H1 (cell line): Measurements from ENCODE around the gene TNFRSF14. TPM values are rescaled to one million over a fixed set of nuclear protein-coding genes. Genes with fewer than 3 reads are reported as not detected.

ENCODE experiments used
- CTCF ChIA-PET: fragments of 300-600 bp; sonication (Branson Sonifier 250); formaldehyde crosslinking; loops from one replicate; lab custom pipeline; 2021; ENCODE audit not compliant: partially characterized antibody; lab: Charles Lee
- POLR2A ChIA-PET: fragments of 300-600 bp; sonication (Branson Sonifier 250); formaldehyde crosslinking; loops from one replicate; lab custom pipeline; 2021; ENCODE audit warnings: inconsistent platforms; ENCODE audit not compliant: partially characterized antibody; lab: Charles Lee
- DNase-seq, 2 experiments: peaks; one replicate each; pipeline versions ENCODE4 v3.0.0 to v3.0.0-alpha.2; 2010 to 2022; ENCODE audit warnings: low spot score in 2 of 2, low read depth in 1 of 2, mixed read lengths in 1 of 2
- FAIRE-seq: peaks from 2 replicates; lab custom pipeline; 2011; peaks lifted over from hg19 to GRCh38; lab: Jason Lieb, UNC
- H2AFZ ChIP-seq: 2 replicates; pipeline ENCODE4 v1.8.1; 2012; ENCODE audit warnings: low read length, inconsistent platforms
- H2AK5ac ChIP-seq: 2 replicates; pipeline ENCODE4 v1.6.1; 2013; ENCODE audit warnings: low read depth, low read length
- H2BK120ac ChIP-seq: replicated peaks from 2 replicates; pipeline ENCODE3; 2013; ENCODE audit warnings: low read depth, low read length, inconsistent platforms
- H2BK12ac ChIP-seq: 2 replicates; pipeline ENCODE4 v1.6.1; 2013; ENCODE audit warnings: low read depth, low read length
- H2BK15ac ChIP-seq: 2 replicates; pipeline ENCODE4 v1.6.1; 2013; ENCODE audit warnings: low read length
- H2BK20ac ChIP-seq: 2 replicates; pipeline ENCODE4 v1.6.1; 2013; ENCODE audit warnings: low read length
- H2BK5ac ChIP-seq: 2 replicates; pipeline ENCODE4 v1.6.1; 2013; ENCODE audit warnings: low read depth, low read length
- H3K14ac ChIP-seq: 2 replicates; pipeline ENCODE4 v1.6.1; 2013; ENCODE audit warnings: inconsistent platforms; ENCODE audit not compliant: insufficient read length
- H3K18ac ChIP-seq: 2 replicates; pipeline ENCODE4 v1.6.1; 2013; ENCODE audit warnings: low read length; ENCODE audit errors: extremely low read depth
- H3K23ac ChIP-seq: 2 replicates; pipeline ENCODE4 v1.6.1; 2013; ENCODE audit warnings: inconsistent platforms; ENCODE audit not compliant: insufficient read length
- H3K23me2 ChIP-seq: 2 replicates; pipeline ENCODE4 v1.6.1; 2013; ENCODE audit warnings: low read depth, low read length
- H3K27ac ChIP-seq: 2 replicates; pipeline ENCODE4 v1.6.1; 2011; ENCODE audit warnings: low read depth, low read length, inconsistent platforms
- H3K27me3 ChIP-seq, 4 experiments: replicated peaks in 1 of 4; 1 replicate in 1 of 4; 2 replicates in 3 of 4; pipeline versions ENCODE4 v1.6.1 to v1.8.1; 2011 to 2013; ENCODE audit warnings: low read length in 3 of 4, mild to moderate bottlenecking in 3 of 4, inconsistent platforms in 2 of 4, mixed read lengths in 2 of 4, moderate library complexity in 1 of 4; ENCODE audit not compliant: control insufficient read depth in 3 of 4, insufficient read depth in 3 of 4; ENCODE audit errors: extremely low read depth in 1 of 4
- H3K36me3 ChIP-seq, 4 experiments: 2 replicates each; pipeline versions ENCODE4 v1.6.1 to v1.8.1; 2011 to 2013; ENCODE audit warnings: mild to moderate bottlenecking in 4 of 4, low read length in 3 of 4, moderate library complexity in 2 of 4, control low read depth in 1 of 4, inconsistent platforms in 1 of 4; ENCODE audit not compliant: insufficient read depth in 4 of 4, control insufficient read depth in 2 of 4
- H3K4ac ChIP-seq: replicated peaks from 2 replicates; pipeline ENCODE3; 2013; ENCODE audit warnings: low read length, low read depth, mixed read lengths, inconsistent platforms; ENCODE audit not compliant: insufficient read length
- H3K4me1 ChIP-seq, 4 experiments: replicated peaks in 1 of 4; 1 replicate in 1 of 4; 2 replicates in 3 of 4; pipeline versions ENCODE4 v1.6.1 to v1.8.1; 2011 to 2013; ENCODE audit warnings: low read length in 3 of 4, inconsistent platforms in 2 of 4, mixed read lengths in 1 of 4; ENCODE audit not compliant: insufficient read depth in 4 of 4, control insufficient read depth in 3 of 4
- H3K4me2 ChIP-seq, 2 experiments: 2 replicates each; pipeline versions ENCODE4 v1.6.1 to v1.8.1; 2011 to 2013; ENCODE audit warnings: low read depth in 2 of 2, low read length in 2 of 2, control low read depth in 1 of 2, inconsistent platforms in 1 of 2, mild to moderate bottlenecking in 1 of 2; ENCODE audit not compliant: insufficient read depth in 1 of 2
- H3K4me3 ChIP-seq, 4 experiments: fragments of 200-600, 300-600 bp in 1 of 4; sonication (generic), shearing (Covaris generic), sonication (Bioruptor Twin) in 1 of 4; 2 replicates each; pipeline versions ENCODE4 v1.5.1 to v1.8.1; 2011 to 2016; ENCODE audit warnings: low read length in 4 of 4, low read depth in 3 of 4, control low read depth in 2 of 4, inconsistent platforms in 2 of 4, mild to moderate bottlenecking in 2 of 4, mixed read lengths in 1 of 4, moderate library complexity in 1 of 4; ENCODE audit not compliant: insufficient read depth in 2 of 4; ENCODE audit errors: extremely low read depth in 1 of 4
- H3K56ac ChIP-seq: replicated peaks from 2 replicates; pipeline ENCODE3; 2013; ENCODE audit warnings: low read depth, mild to moderate bottlenecking, mixed read lengths, low read length, inconsistent platforms; ENCODE audit not compliant: insufficient read length
- H3K79me1 ChIP-seq: 2 replicates; pipeline ENCODE4 v1.6.1; 2013; ENCODE audit warnings: low read depth, low read length, control low read depth
- H3K79me2 ChIP-seq, 2 experiments: 2 replicates each; pipeline versions ENCODE4 v1.6.1 to v1.8.1; 2012 to 2013; ENCODE audit warnings: low read length in 2 of 2, mild to moderate bottlenecking in 2 of 2, inconsistent platforms in 1 of 2; ENCODE audit not compliant: insufficient read depth in 2 of 2, control insufficient read depth in 1 of 2
- H3K9ac ChIP-seq, 4 experiments: replicated peaks in 1 of 4; 1 replicate in 1 of 4; 2 replicates in 3 of 4; pipeline versions ENCODE4 v1.6.1 to v1.8.1; 2011 to 2013; ENCODE audit warnings: low read depth in 3 of 4, low read length in 3 of 4, control low read depth in 2 of 4, mild to moderate bottlenecking in 2 of 4, moderate library complexity in 2 of 4, inconsistent platforms in 1 of 4; ENCODE audit errors: extremely low read depth in 1 of 4
- H3K9me3 ChIP-seq, 2 experiments: 2 replicates each; pipeline versions ENCODE4 v1.6.1 to v1.8.1; 2012 to 2013; ENCODE audit warnings: mild to moderate bottlenecking in 2 of 2, moderate library complexity in 2 of 2, control low read depth in 1 of 2, inconsistent platforms in 1 of 2, low read depth in 1 of 2, low read length in 1 of 2, mixed read lengths in 1 of 2; ENCODE audit not compliant: insufficient read depth in 2 of 2
- H4K20me1 ChIP-seq, 2 experiments: replicated peaks in 1 of 2; 2 replicates each; pipeline versions ENCODE3 to v1.8.1; 2011 to 2013; ENCODE audit warnings: inconsistent platforms in 2 of 2, low read length in 2 of 2, mild to moderate bottlenecking in 1 of 2; ENCODE audit not compliant: insufficient read depth in 2 of 2, control insufficient read depth in 1 of 2
- H4K5ac ChIP-seq: 2 replicates; pipeline ENCODE4 v1.6.1; 2013; ENCODE audit warnings: low read length, low read depth, mixed read lengths, inconsistent platforms; ENCODE audit not compliant: insufficient read length
- H4K8ac ChIP-seq: 2 replicates; pipeline ENCODE4 v1.8.0; 2013; ENCODE audit warnings: mild to moderate bottlenecking, moderate library complexity, low read length, inconsistent platforms; ENCODE audit not compliant: insufficient read depth; ENCODE audit errors: extremely low read depth
- H4K91ac ChIP-seq: replicated peaks from 2 replicates; pipeline ENCODE3; 2013; ENCODE audit warnings: low read length, mixed read lengths, inconsistent platforms; ENCODE audit not compliant: insufficient read length
- CBX5 ChIP-seq: fragments of 300-800, 300-1000 bp; sonication (generic); IDR thresholded peaks from 2 replicates; pipeline ENCODE4 v1.7.1; 2016; ENCODE audit warnings: antibody characterized with exemption, low read length, low read depth
- CTBP2 ChIP-seq: IDR thresholded peaks from 2 replicates; pipeline ENCODE4 v1.7.0; 2011; ENCODE audit warnings: borderline replicate concordance, mild to moderate bottlenecking, moderate library complexity, mixed read lengths, low read length; ENCODE audit not compliant: insufficient read depth, insufficient read length
- KDM5A ChIP-seq: fragments of 200-600 bp; IDR thresholded peaks from 2 replicates; pipeline ENCODE4 v1.7.1; 2012; ENCODE audit warnings: mild to moderate bottlenecking, low read length, inconsistent platforms, mixed read lengths
- POLR2A ChIP-seq, 2 experiments: IDR thresholded peaks; 1 replicate in 1 of 2; 2 replicates in 1 of 2; pipeline ENCODE4 v1.6.1; 2011; ENCODE audit warnings: low read depth in 2 of 2, low read length in 2 of 2, mild to moderate bottlenecking in 2 of 2; ENCODE audit errors: control extremely low read depth in 1 of 2
- RAD21 ChIP-seq, 2 experiments: IDR thresholded peaks in 1 of 2; conservative IDR thresholded peaks in 1 of 2; 2 replicates each; pipeline ENCODE4 v1.6.1; 2011; ENCODE audit warnings: low read depth in 2 of 2, low read length in 2 of 2, improper control_type of control experiment in 1 of 2, inconsistent platforms in 1 of 2, mild to moderate bottlenecking in 1 of 2, moderate library complexity in 1 of 2
- RBBP5 ChIP-seq: IDR thresholded peaks from 2 replicates; pipeline ENCODE4 v1.7.1; 2012; ENCODE audit warnings: low read depth, mild to moderate bottlenecking, inconsistent platforms, low read length, moderate library complexity, borderline replicate concordance
- RXRA ChIP-seq: IDR thresholded peaks from 2 replicates; pipeline ENCODE4 v1.6.1; 2011; ENCODE audit warnings: low read depth, mild to moderate bottlenecking, low read length, moderate library complexity; ENCODE audit not compliant: insufficient read depth
- SIN3A ChIP-seq, 2 experiments: IDR thresholded peaks in 1 of 2; conservative IDR thresholded peaks in 1 of 2; 2 replicates each; pipeline ENCODE4 v1.6.1; 2011 to 2012; ENCODE audit warnings: low read length in 2 of 2, improper control_type of control experiment in 1 of 2, low read depth in 1 of 2, mild to moderate bottlenecking in 1 of 2
- SIRT6 ChIP-seq: IDR thresholded peaks from one replicate; pipeline ENCODE4 v1.7.1; 2012; ENCODE audit warnings: low read length, inconsistent platforms
- SIX5 ChIP-seq: IDR thresholded peaks from 2 replicates; pipeline ENCODE4 v1.6.1; 2011; ENCODE audit warnings: mild to moderate bottlenecking, low read depth, low read length
- TAF1 ChIP-seq: IDR thresholded peaks from 2 replicates; pipeline ENCODE4 v1.6.1; 2011; ENCODE audit warnings: mild to moderate bottlenecking, low read depth, low read length
- WGBS, 2 experiments: shearing (Covaris generic) in 1 of 2; methylation state at CpG; one replicate each; pipeline versions ENCODE4 v1.1.6 to v1.1.7; 2013 to 2015; ENCODE audit warnings: low lambda C conversion rate in 2 of 2, mixed read lengths in 2 of 2, inconsistent platforms in 1 of 2, low coverage in 1 of 2, missing lambda C conversion rate in 1 of 2; ENCODE audit not compliant: insufficient replicate concordance in 2 of 2, insufficient coverage in 1 of 2, insufficient read length in 1 of 2; ENCODE audit errors: extremely low coverage in 1 of 2, missing lambda C conversion rate in 1 of 2; 5-methylcytosine and 5-hydroxymethylcytosine counted together
- polyA plus RNA-seq, 7 experiments: library from polyadenylated mRNA; depleted of rRNA in 3 of 7; stranded (reverse) in 5 of 7; unstranded in 2 of 7; fragments of >200 nt in 5 of 7; fragments of 200-250 nt in 2 of 7; gene quantifications; 1 replicate in 5 of 7; 2 replicates in 1 of 7; 4 replicates in 1 of 7; pipeline versions ENCODE4 v1.2.1 to v1.2.3, GENCODE V29; 2011 to 2013; ENCODE audit warnings: missing spikeins in 2 of 7, mixed read lengths in 2 of 7
- total RNA-seq: library from RNA; stranded (reverse); fragmentation: NEBNext Ultra II Directional; extraction: Animal tissue kit (Norgen Biotek cat#: 25700); gene quantifications from 2 replicates; pipeline ENCODE4 v1.2.1, GENCODE V29; 2021

TNFRSF14 gene
- total and polyA plus RNA-seq, 2 of the 8 experiments (the other 6 are each of a cell fraction or from before 2014, with no cell fraction given): 0.36 to 0.50 TPM

DNA sequence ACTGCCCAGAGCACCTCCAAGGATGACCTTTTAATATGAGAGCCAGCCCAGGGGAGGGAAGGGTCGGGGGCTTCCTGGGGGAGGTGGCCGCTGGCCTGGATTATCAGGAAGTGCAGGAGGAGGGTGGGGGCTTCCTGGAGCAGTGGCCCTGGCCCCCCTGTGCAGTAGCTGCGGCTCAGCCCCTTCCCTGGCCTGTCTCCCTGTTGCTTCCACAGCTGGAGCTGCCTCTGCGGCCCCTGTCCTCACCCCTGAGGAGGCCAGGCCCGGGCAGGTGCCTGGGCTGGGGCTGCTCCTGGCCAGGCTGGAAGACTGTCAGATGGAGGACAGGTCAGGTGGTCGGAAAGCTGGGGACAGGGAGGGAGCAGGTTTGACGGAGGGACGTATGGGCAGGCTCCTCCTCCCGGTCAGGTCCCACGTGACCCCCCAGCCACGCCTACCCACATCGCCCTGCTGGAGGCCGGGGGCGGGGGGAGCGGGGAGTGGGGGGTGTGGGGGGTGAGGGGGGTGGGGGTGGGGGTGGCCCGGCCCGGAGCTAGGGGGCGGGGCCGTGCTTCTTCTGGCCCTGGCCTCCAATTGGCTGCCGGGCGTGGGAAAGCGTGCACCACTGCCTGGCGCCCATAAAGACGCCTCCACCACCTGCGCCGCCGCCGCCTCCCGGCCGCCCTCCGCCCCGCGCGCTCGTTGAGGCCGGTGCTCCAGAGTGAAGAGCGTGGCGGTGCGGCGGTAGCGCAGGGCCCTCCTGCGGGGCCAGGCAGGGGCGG, 10.2 kb upstream of the TNFRSF14 start:
- H3K14ac ChIP-seq: no peak overlapping the region
- peaks cover 0 to 15% (median 8%) of the 10 kb centered on the region in 4 experiments; a peak in 4 of 7 replicates for H3K27me3 ChIP-seq
- no peak overlapping the region for H2BK20ac ChIP-seq
- peaks cover 10% of the 10 kb centered on the region; the same call in 1 of the 2 replicates for H3K23me2 ChIP-seq
- H4K5ac ChIP-seq: peak overlapping the region; percentile 90
- H2BK5ac ChIP-seq: peak overlapping the region; percentile 87
- H4K91ac ChIP-seq: peak overlapping the region; percentile 91
- H2BK15ac ChIP-seq: no peak overlapping the region
- H3K79me2 ChIP-seq: no peaks in the 10 kb centered on the region
- H3K9ac ChIP-seq: peak overlapping the region in 3 of 4 experiments; percentile 34 to 44 (median 39); a peak in 2 of 7 replicates
- no peak overlapping the region for H2BK12ac ChIP-seq
- H2BK120ac ChIP-seq: no peak overlapping the region
- peak overlapping the region; percentile 96 for H3K4ac ChIP-seq
- H3K36me3 ChIP-seq: no peaks in the 10 kb centered on the region
- H3K27ac ChIP-seq: no peak overlapping the region
- H3K79me1 ChIP-seq: no peaks in the 10 kb centered on the region
- no peak overlapping the region for H2AK5ac ChIP-seq
- H3K18ac ChIP-seq: peak overlapping the region; percentile 78
- H4K20me1 ChIP-seq: no peaks in the 10 kb centered on the region
- WGBS, 2 experiments: 12% methylated on average over 8 of the region's 43 CpGs; no CpG with 5 or more reads in 1 of the 2 experiments
- FAIRE-seq (no peak), DNase-seq (peak; percentile 78 to 91)
- peaks cover 0 to 31% (median 28%) of the 10 kb centered on the region in 4 experiments; a peak in 6 of 7 replicates for H3K4me1 ChIP-seq
- peak overlapping the region; percentile 51 to 75 (median 63) for H3K4me3 ChIP-seq
- CTCF ChIA-PET: interaction anchor here (0.7 to 3.3 kb wide), 7 partner anchors 11 to 947 kb away, joined by 3 to 16 read pairs (median 4); partner anchors contain the start of gene PEX10
- no peaks in the 10 kb centered on the region for H3K9me3 ChIP-seq
- POLR2A ChIA-PET: interaction anchor here (0.5 to 1.7 kb wide), 6 partner anchors 9 to 807 kb away, joined by 3 to 5 read pairs (median 4); partner anchors contain the start of genes HES5 and PANK4
- H3K23ac ChIP-seq: no peak overlapping the region
- no peak overlapping the region for H2AFZ ChIP-seq
- peak overlapping the region; percentile 82 for H3K56ac ChIP-seq
- peak overlapping the region; percentile 82 to 92 for H3K4me2 ChIP-seq
- H4K8ac ChIP-seq: peak overlapping the region; percentile 88
- no peak for TF ChIP-seq SIRT6
- TF ChIP-seq RAD21 (IDR thresholded peaks at IDR 0.05 in 1 of 2, conservative IDR thresholded peaks at IDR 0.05 in 1 of 2; ENCODE audit: low read depth in 2 of 2, low read length in 2 of 2): no peak
- peak; percentile 36 to 75; a peak in 1 of 4 replicates for TF ChIP-seq SIN3A (conservative IDR thresholded peaks at IDR 0.05 in 1 of 2, IDR thresholded peaks at IDR 0.05 in 1 of 2; ENCODE audit: low read depth in 1 of 2, low read length in 2 of 2)
- no peak for TF ChIP-seq CBX5
- TF ChIP-seq SIX5: no peak
- TF ChIP-seq RXRA: no peak
- peak in 1 of 2 experiments; percentile 78; a peak in 2 of 3 replicates for TF ChIP-seq POLR2A (IDR thresholded peaks at IDR 0.05; ENCODE audit: control extremely low read depth in 1 of 2, low read depth in 2 of 2, low read length in 2 of 2)
- TF ChIP-seq KDM5A: no peak
- TF ChIP-seq CTBP2: no peak
- 0 out of 2 replicates have a peak, but pooled peaks have one; percentile 29 for TF ChIP-seq TAF1
- 0 out of 2 replicates have a peak, but pooled peaks have one; percentile 29 for TF ChIP-seq RBBP5
